ENCODE measurements around the gene STAC.

Gene STAC

GRCh38 chr3:36399933-36400332 is 19.6 kb downstream of the STAC start:
- TF ChIP-seq REST (IDR thresholded peaks at IDR 0.05; ENCODE audit: insufficient replicate concordance, low read depth) (no peak), GABPA (IDR thresholded peaks at IDR 0.05; ENCODE audit: low read depth) (no peak), CTCF (IDR thresholded peaks at IDR 0.05; ENCODE audit: insufficient read depth, low read length) (no peak), SPI1 (IDR thresholded peaks at IDR 0.05; ENCODE audit: borderline replicate concordance, low read depth) (no peak), POLR2AphosphoS5 (IDR thresholded peaks at IDR 0.05; ENCODE audit: low read depth) (no peak)
- no peak overlapping the region for H3K27ac ChIP-seq (replicated peaks)
- no peak overlapping the region for H3K4me3 ChIP-seq (replicated peaks; ENCODE audit: insufficient read depth, low read length)
- no peak for DNase-seq (ENCODE audit: low read depth in 1 of 2, low spot score in 1 of 2)
- H3K27me3 ChIP-seq (ENCODE audit: insufficient read depth, poor library complexity, severe bottlenecking) = no peaks in the 10 kb centered on the region

- Histone ChIP-seq H3K27ac (replicated peaks) (no peak overlapping the region), H3K27me3 (ENCODE audit: insufficient read depth, poor library complexity, severe bottlenecking) (no peaks in the 10 kb centered on the region), H3K4me3 (replicated peaks; ENCODE audit: insufficient read depth, low read length) (no peak overlapping the region)
- no peak for DNase-seq (ENCODE audit: low read depth in 1 of 2, low spot score in 1 of 2)
- no peak for TF ChIP-seq CTCF (IDR thresholded peaks at IDR 0.05; ENCODE audit: insufficient read depth, low read length)
- no peak for TF ChIP-seq POLR2AphosphoS5 (IDR thresholded peaks at IDR 0.05; ENCODE audit: low read depth)
- no peak for TF ChIP-seq GABPA (IDR thresholded peaks at IDR 0.05; ENCODE audit: low read depth)
- no peak for TF ChIP-seq REST (IDR thresholded peaks at IDR 0.05; ENCODE audit: insufficient replicate concordance, low read depth)
- TF ChIP-seq SPI1 (IDR thresholded peaks at IDR 0.05; ENCODE audit: borderline replicate concordance, low read depth) = no peak
Measured at GRCh38 chr3:36401056-36401455, 20.8 kb downstream of the STAC start.

GRCh38 chr3:36403661-36404060 is 23.4 kb downstream of the STAC start:
- DNase-seq (ENCODE audit: low read depth in 1 of 2, low spot score in 1 of 2) = no peak
- H3K27me3 ChIP-seq (ENCODE audit: insufficient read depth, poor library complexity, severe bottlenecking) = no peaks in the 10 kb centered on the region
- no peak overlapping the region for H3K4me3 ChIP-seq (replicated peaks; ENCODE audit: insufficient read depth, low read length)
- no peak for TF ChIP-seq GABPA (IDR thresholded peaks at IDR 0.05; ENCODE audit: low read depth)
- TF ChIP-seq POLR2AphosphoS5 (IDR thresholded peaks at IDR 0.05; ENCODE audit: low read depth) = no peak
- no peak for TF ChIP-seq REST (IDR thresholded peaks at IDR 0.05; ENCODE audit: insufficient replicate concordance, low read depth)
- TF ChIP-seq CTCF (IDR thresholded peaks at IDR 0.05; ENCODE audit: insufficient read depth, low read length) = no peak
- no peak for TF ChIP-seq SPI1 (IDR thresholded peaks at IDR 0.05; ENCODE audit: borderline replicate concordance, low read depth)
- H3K27ac ChIP-seq (replicated peaks) = no peak overlapping the region
